ENCODE measurements around the gene CZIB.
"Not testable (repeated sequence)": the region's sequence is repeated elsewhere in the genome, so short reads cannot be mapped to it uniquely, and the experiment has no call there.

Gene CZIB

GRCh38 chr1:53214376-53214940, 6.0 kb downstream of the CZIB start:
- Histone ChIP-seq H3K36me3 (peaks cover 79% of the 10 kb centered on the region), H3K4me3 (ENCODE audit: low read depth, low read length) (no peak overlapping the region), H3K9me3 (ENCODE audit: severe bottlenecking) (no peaks in the 10 kb centered on the region), H3K27me3 (ENCODE audit: insufficient read depth, low read depth, severe bottlenecking) (no peaks in the 10 kb centered on the region), H3K27ac (no peak overlapping the region)
- no peak for TF ChIP-seq CTCF (IDR thresholded peaks at IDR 0.05; ENCODE audit: low read depth, low read length)
- DNase-seq = no peak

GRCh38 chr1:53210954-53211353, 9.5 kb downstream of the CZIB start:
- no peak for TF ChIP-seq CTCF (IDR thresholded peaks at IDR 0.05; ENCODE audit: low read depth, low read length)
- H3K27ac ChIP-seq = no peak overlapping the region
- H3K4me3 ChIP-seq (ENCODE audit: low read depth, low read length) = no peak overlapping the region
- no peaks in the 10 kb centered on the region for H3K27me3 ChIP-seq (ENCODE audit: insufficient read depth, low read depth, severe bottlenecking)
- DNase-seq = no peak
- peaks cover 66% of the 10 kb centered on the region for H3K36me3 ChIP-seq
- H3K9me3 ChIP-seq (ENCODE audit: severe bottlenecking) = peaks cover 12% of the 10 kb centered on the region

- no peak overlapping the region for H3K27ac ChIP-seq
- TF ChIP-seq CTCF (IDR thresholded peaks at IDR 0.05; ENCODE audit: low read depth, low read length) = no peak
- H3K27me3 ChIP-seq (ENCODE audit: insufficient read depth, low read depth, severe bottlenecking) = no peaks in the 10 kb centered on the region
- peaks cover 70% of the 10 kb centered on the region for H3K36me3 ChIP-seq
- DNase-seq = no peak
- peaks cover 18% of the 10 kb centered on the region for H3K9me3 ChIP-seq (ENCODE audit: severe bottlenecking)
- no peak overlapping the region for H3K4me3 ChIP-seq (ENCODE audit: low read depth, low read length)
Observed at GRCh38 chr1:53210352-53210751, 10.1 kb downstream of the CZIB start.

- Histone ChIP-seq H3K9me3 (ENCODE audit: severe bottlenecking) (peaks cover 19% of the 10 kb centered on the region), H3K36me3 (peaks cover 63% of the 10 kb centered on the region), H3K4me3 (ENCODE audit: low read depth, low read length) (no peak overlapping the region), H3K27me3 (ENCODE audit: insufficient read depth, low read depth, severe bottlenecking) (no peaks in the 10 kb centered on the region), H3K27ac (no peak overlapping the region)
- no peak for DNase-seq
- TF ChIP-seq CTCF (IDR thresholded peaks at IDR 0.05; ENCODE audit: low read depth, low read length) = no peak
Observed at GRCh38 chr1:53207726-53208125, 12.7 kb downstream of the CZIB start.

- no peak for TF ChIP-seq CTCF (IDR thresholded peaks at IDR 0.05; ENCODE audit: low read depth, low read length)
- Histone ChIP-seq H3K27ac (no peak overlapping the region), H3K4me3 (ENCODE audit: low read depth, low read length) (no peak overlapping the region), H3K27me3 (ENCODE audit: insufficient read depth, low read depth, severe bottlenecking) (no peaks in the 10 kb centered on the region), H3K9me3 (ENCODE audit: severe bottlenecking) (peaks cover 19% of the 10 kb centered on the region), H3K36me3 (peaks cover 61% of the 10 kb centered on the region)
- peak; percentile 56 for DNase-seq
Observed at GRCh38 chr1:53206735-53207379, 13.6 kb downstream of the CZIB start.

GRCh38 chr1:53206083-53206685, 14.2 kb downstream of the CZIB start:
- not testable (repeated sequence) for H3K4me3 ChIP-seq (ENCODE audit: low read depth, low read length); H3K27ac ChIP-seq; DNase-seq; H3K27me3 ChIP-seq (ENCODE audit: insufficient read depth, low read depth, severe bottlenecking)
- Histone ChIP-seq H3K36me3 (peaks cover 60% of the 10 kb centered on the region), H3K9me3 (ENCODE audit: severe bottlenecking) (peaks cover 19% of the 10 kb centered on the region)

GRCh38 chr1:53205496-53205895, 14.9 kb downstream of the CZIB start:
- DNase-seq; H3K4me3 ChIP-seq (ENCODE audit: low read depth, low read length); H3K27me3 ChIP-seq (ENCODE audit: insufficient read depth, low read depth, severe bottlenecking); H3K27ac ChIP-seq: not testable (repeated sequence)
- Histone ChIP-seq H3K36me3 (peaks cover 53% of the 10 kb centered on the region), H3K9me3 (ENCODE audit: severe bottlenecking) (peaks cover 19% of the 10 kb centered on the region)
